Measurements from ENCODE around the gene MFRP.

GRCh38 chr11:119336744-119337469 lies 9.6 kb downstream of the MFRP start:
- TF ChIP-seq CTCF (IDR thresholded peaks at IDR 0.05; ENCODE audit: low read depth, low read length) = no peak
- TF ChIP-seq MAX (IDR thresholded peaks at IDR 0.05; ENCODE audit: low read depth, low read length) = no peak
- TF ChIP-seq MYC (IDR thresholded peaks at IDR 0.05; ENCODE audit: low read depth, low read length) = no peak

Measured in NB4 (cell line).